ENCODE data around the gene KCNC1. TPM values are rescaled to one million over a fixed set of nuclear protein-coding genes. Genes with fewer than 3 reads are reported as not detected.

The KCNC1 gene
- total RNA-seq, 4 donors from 2014 or later: 0.14 TPM; not detected in 3

- 17 to 65% methylated on average over 1 to 4 of the region's 4 CpGs for WGBS, 2 donors (ENCODE audit: low coverage in 1 of 2)
- H3K4me1 ChIP-seq: peaks cover 6 to 24% (median 22%) of the 10 kb centered on the region in 4 donors
These were observed 81.8 kb downstream of the KCNC1 start for GRCh38 chr11:17816232-17816931.

DNA sequence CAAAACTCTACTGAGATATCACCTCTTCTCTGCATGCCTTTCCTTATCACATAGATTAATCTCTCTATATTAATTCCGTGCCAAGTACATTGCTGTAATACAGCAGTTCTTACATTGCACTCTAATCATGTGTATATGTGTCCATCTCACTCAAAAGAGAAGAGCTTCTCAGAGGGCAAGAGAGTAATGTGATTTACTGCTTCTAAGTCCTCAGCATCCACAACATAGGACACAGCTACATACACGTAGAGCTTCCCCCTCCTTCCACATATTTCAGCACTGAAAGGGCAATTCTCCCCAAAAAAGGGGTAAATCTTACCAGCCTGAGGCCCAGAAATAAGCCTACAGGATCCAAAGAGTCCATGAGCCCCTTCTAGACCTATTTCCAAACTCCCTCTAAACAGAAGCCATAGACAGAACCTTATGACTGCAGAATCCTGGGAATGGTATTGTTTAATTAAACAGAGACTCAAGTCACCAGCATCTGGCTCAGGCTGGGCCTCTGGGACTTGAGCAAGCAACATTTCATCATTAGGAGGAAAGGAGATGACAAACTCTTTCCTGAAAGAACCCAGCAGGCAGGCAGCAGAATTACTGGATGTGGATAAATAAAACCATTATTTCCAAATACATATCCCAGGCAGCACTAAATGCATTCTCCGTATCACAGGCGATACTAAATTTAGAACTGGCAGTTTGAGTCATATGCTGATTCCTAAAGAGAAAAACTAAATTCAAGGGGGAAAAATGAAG lies 87.2 kb downstream of the KCNC1 start:
- in situ Hi-C loops (cut with MboI; ENCODE audit: low pct_ligation_motif_present in 1 of 4, low pct_unique_long_range_greater_than_20kb in 1 of 4, low sequenced_read_pairs in 3 of 4) (no loop called here), intact Hi-C loops (cut with DNase I; ENCODE audit: low total_unique reads) (no loop called here)
- H3K4me1 ChIP-seq: peaks cover 0 to 17% (median 5%) of the 10 kb centered on the region in 4 donors
- no peaks in the 10 kb centered on the region for H3K27me3 ChIP-seq
- no peak for DNase-seq
- WGBS, 2 donors (ENCODE audit: low coverage in 1 of 2): 69 to 75% methylated on average over 4 of the region's 4 CpGs
- peak in 2 of 3 donors; percentile 12 to 31 for TF ChIP-seq POLR2AphosphoS5 (IDR thresholded peaks at IDR 0.05)
- no peak for TF ChIP-seq POLR2A (IDR thresholded peaks at IDR 0.05)
- H3K36me3 ChIP-seq: no peaks in the 10 kb centered on the region
- peak overlapping the region in 3 of 4 donors; percentile 12 to 32 (median 16) for H3K27ac ChIP-seq
- H3K4me3 ChIP-seq: no peak overlapping the region
- no peaks in the 10 kb centered on the region for H3K9me3 ChIP-seq

More at GRCh38 chr11:17816232-17816931, 81.8 kb downstream of the KCNC1 start:
- DNase-seq: no peak
- Histone ChIP-seq H3K4me3 (no peak overlapping the region), H3K36me3 (no peaks in the 10 kb centered on the region), H3K9me3 (no peaks in the 10 kb centered on the region), H3K27ac (no peak overlapping the region), H3K27me3 (no peaks in the 10 kb centered on the region)
- no peak for TF ChIP-seq POLR2AphosphoS5 (IDR thresholded peaks at IDR 0.05)
- TF ChIP-seq EP300 (IDR thresholded peaks at IDR 0.05; ENCODE audit: low read depth): no peak
- no peak for TF ChIP-seq POLR2A (IDR thresholded peaks at IDR 0.05)
- TF ChIP-seq, protein P1, sequence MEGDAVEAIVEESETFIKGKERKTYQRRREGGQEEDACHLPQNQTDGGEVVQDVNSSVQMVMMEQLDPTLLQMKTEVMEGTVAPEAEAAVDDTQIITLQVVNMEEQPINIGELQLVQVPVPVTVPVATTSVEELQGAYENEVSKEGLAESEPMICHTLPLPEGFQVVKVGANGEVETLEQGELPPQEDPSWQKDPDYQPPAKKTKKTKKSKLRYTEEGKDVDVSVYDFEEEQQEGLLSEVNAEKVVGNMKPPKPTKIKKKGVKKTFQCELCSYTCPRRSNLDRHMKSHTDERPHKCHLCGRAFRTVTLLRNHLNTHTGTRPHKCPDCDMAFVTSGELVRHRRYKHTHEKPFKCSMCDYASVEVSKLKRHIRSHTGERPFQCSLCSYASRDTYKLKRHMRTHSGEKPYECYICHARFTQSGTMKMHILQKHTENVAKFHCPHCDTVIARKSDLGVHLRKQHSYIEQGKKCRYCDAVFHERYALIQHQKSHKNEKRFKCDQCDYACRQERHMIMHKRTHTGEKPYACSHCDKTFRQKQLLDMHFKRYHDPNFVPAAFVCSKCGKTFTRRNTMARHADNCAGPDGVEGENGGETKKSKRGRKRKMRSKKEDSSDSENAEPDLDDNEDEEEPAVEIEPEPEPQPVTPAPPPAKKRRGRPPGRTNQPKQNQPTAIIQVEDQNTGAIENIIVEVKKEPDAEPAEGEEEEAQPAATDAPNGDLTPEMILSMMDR (IDR thresholded peaks at IDR 0.05): no peak
- intact Hi-C loops (cut with DNase I; ENCODE audit: low total_unique reads) (no loop called here), in situ Hi-C loops (cut with MboI; ENCODE audit: low pct_ligation_motif_present in 1 of 4, low pct_unique_long_range_greater_than_20kb in 1 of 4, low sequenced_read_pairs in 3 of 4) (no loop called here)

- H3K4me1 ChIP-seq: peaks cover 0 to 17% (median 5%) of the 10 kb centered on the region in 4 donors
- no peaks in the 10 kb centered on the region for H3K27me3 ChIP-seq
- H3K9me3 ChIP-seq: no peaks in the 10 kb centered on the region
- no peak overlapping the region for H3K4me3 ChIP-seq
- intact Hi-C loops (cut with DNase I; ENCODE audit: low total_unique reads) (no loop called here), in situ Hi-C loops (cut with MboI; ENCODE audit: low pct_ligation_motif_present in 1 of 4, low pct_unique_long_range_greater_than_20kb in 1 of 4, low sequenced_read_pairs in 3 of 4) (no loop called here)
- TF ChIP-seq, protein P1 (IDR thresholded peaks at IDR 0.05): no peak
- TF ChIP-seq POLR2A (IDR thresholded peaks at IDR 0.05) (no peak), POLR2AphosphoS5 (IDR thresholded peaks at IDR 0.05) (no peak), EP300 (IDR thresholded peaks at IDR 0.05; ENCODE audit: low read depth) (no peak)
- H3K36me3 ChIP-seq: no peaks in the 10 kb centered on the region
- peak overlapping the region in 2 of 4 donors; percentile 16 to 32 for H3K27ac ChIP-seq
- WGBS, 2 donors (ENCODE audit: low coverage in 1 of 2): 86 to 93% methylated on average over 4 to 5 of the region's 5 CpGs
- no peak for DNase-seq
These were observed 87.8 kb downstream of the KCNC1 start for GRCh38 chr11:17822401-17822781.

DNA sequence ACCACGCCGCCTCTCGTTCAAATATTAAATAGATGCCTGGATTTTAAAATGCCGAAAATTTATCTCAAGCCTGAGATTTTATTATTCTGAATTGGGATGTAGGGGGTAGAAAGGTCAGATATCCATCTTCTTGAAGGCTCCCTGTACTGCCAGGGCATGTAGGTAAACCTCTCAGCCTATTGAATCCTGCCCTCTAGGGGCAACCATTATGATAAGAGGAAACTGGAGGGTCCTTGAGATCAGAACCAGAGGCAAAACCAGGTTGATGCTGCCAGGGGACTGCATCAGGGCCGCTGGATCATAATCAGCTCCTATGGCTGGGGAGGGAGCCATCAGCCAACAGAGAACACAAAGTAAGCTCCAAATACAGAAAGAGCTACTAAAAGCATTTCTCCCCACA lies 92.4 kb downstream of the KCNC1 start:
- 97 to 100% methylated on average over 4 to 5 of the region's 5 CpGs for WGBS, 2 donors (ENCODE audit: low coverage in 1 of 2)
- Histone ChIP-seq H3K27ac (no peak overlapping the region), H3K27me3 (no peaks in the 10 kb centered on the region), H3K9me3 (no peaks in the 10 kb centered on the region), H3K36me3 (no peaks in the 10 kb centered on the region), H3K4me3 (no peak overlapping the region), H3K4me1 (peaks cover 0 to 10% (median 2%) of the 10 kb centered on the region in 4 donors)
- intact Hi-C loops (cut with DNase I; ENCODE audit: low total_unique reads): no loop called here
- in situ Hi-C loops (cut with MboI; ENCODE audit: low pct_ligation_motif_present in 1 of 4, low pct_unique_long_range_greater_than_20kb in 1 of 4, low sequenced_read_pairs in 3 of 4): no loop called here
- DNase-seq: no peak
- TF ChIP-seq, protein P1 (IDR thresholded peaks at IDR 0.05): peak in 1 of 5 experiments; percentile 13
- no peak for TF ChIP-seq EP300 (IDR thresholded peaks at IDR 0.05; ENCODE audit: low read depth)
- no peak for TF ChIP-seq POLR2AphosphoS5 (IDR thresholded peaks at IDR 0.05)
- no peak for TF ChIP-seq POLR2A (IDR thresholded peaks at IDR 0.05)
